ENCODE measurements around the gene ELANE. TPM values are rescaled to one million over a fixed set of nuclear protein-coding genes. Genes with fewer than 3 reads are reported as not detected.
"Not testable (repeated sequence)": the region's sequence is repeated elsewhere in the genome, so short reads cannot be mapped to it uniquely, and the experiment has no call there.

ELANE gene
- total RNA-seq, 1 donor from 2014 or later: not detected

- peak overlapping the region; percentile 94 for H3K27ac Mint-ChIP-seq (ENCODE audit: unreplicated experiment)
Measured at GRCh38 chr19:814152-815078, 37.7 kb upstream of the ELANE start.

GRCh38 chr19:815079-815774, 36.9 kb upstream of the ELANE start:
- peaks cover 8% of the 10 kb centered on the region for H3K4me1 Mint-ChIP-seq (ENCODE audit: unreplicated experiment)
- H3K27me3 Mint-ChIP-seq (ENCODE audit: unreplicated experiment): peaks cover 32% of the 10 kb centered on the region
- no peaks in the 10 kb centered on the region for H3K9me3 Mint-ChIP-seq (ENCODE audit: unreplicated experiment)
- DNase-seq (ENCODE audit: low spot score): no peak
- peak overlapping the region; percentile 94 for H3K27ac Mint-ChIP-seq (ENCODE audit: unreplicated experiment)
- peaks cover 30% of the 10 kb centered on the region for H3K36me3 Mint-ChIP-seq (ENCODE audit: low read depth, unreplicated experiment)
- H3K4me3 Mint-ChIP-seq (ENCODE audit: unreplicated experiment): peak overlapping the region; percentile 81
- TF ChIP-seq, protein P1, sequence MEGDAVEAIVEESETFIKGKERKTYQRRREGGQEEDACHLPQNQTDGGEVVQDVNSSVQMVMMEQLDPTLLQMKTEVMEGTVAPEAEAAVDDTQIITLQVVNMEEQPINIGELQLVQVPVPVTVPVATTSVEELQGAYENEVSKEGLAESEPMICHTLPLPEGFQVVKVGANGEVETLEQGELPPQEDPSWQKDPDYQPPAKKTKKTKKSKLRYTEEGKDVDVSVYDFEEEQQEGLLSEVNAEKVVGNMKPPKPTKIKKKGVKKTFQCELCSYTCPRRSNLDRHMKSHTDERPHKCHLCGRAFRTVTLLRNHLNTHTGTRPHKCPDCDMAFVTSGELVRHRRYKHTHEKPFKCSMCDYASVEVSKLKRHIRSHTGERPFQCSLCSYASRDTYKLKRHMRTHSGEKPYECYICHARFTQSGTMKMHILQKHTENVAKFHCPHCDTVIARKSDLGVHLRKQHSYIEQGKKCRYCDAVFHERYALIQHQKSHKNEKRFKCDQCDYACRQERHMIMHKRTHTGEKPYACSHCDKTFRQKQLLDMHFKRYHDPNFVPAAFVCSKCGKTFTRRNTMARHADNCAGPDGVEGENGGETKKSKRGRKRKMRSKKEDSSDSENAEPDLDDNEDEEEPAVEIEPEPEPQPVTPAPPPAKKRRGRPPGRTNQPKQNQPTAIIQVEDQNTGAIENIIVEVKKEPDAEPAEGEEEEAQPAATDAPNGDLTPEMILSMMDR (IDR thresholded peaks at IDR 0.05; ENCODE audit: unreplicated experiment): no peak

More at GRCh38 chr19:814152-815078, 37.7 kb upstream of the ELANE start:
- Mint-ChIP-seq H3K27me3 (ENCODE audit: unreplicated experiment) (peaks cover 33% of the 10 kb centered on the region), H3K4me3 (ENCODE audit: unreplicated experiment) (peak overlapping the region; percentile 81), H3K4me1 (ENCODE audit: unreplicated experiment) (peaks cover 8% of the 10 kb centered on the region), H3K36me3 (ENCODE audit: low read depth, unreplicated experiment) (peaks cover 36% of the 10 kb centered on the region), H3K9me3 (ENCODE audit: unreplicated experiment) (no peaks in the 10 kb centered on the region)
- no peak for DNase-seq (ENCODE audit: low spot score)
- TF ChIP-seq, protein P1 (IDR thresholded peaks at IDR 0.05; ENCODE audit: unreplicated experiment): no peak

DNA sequence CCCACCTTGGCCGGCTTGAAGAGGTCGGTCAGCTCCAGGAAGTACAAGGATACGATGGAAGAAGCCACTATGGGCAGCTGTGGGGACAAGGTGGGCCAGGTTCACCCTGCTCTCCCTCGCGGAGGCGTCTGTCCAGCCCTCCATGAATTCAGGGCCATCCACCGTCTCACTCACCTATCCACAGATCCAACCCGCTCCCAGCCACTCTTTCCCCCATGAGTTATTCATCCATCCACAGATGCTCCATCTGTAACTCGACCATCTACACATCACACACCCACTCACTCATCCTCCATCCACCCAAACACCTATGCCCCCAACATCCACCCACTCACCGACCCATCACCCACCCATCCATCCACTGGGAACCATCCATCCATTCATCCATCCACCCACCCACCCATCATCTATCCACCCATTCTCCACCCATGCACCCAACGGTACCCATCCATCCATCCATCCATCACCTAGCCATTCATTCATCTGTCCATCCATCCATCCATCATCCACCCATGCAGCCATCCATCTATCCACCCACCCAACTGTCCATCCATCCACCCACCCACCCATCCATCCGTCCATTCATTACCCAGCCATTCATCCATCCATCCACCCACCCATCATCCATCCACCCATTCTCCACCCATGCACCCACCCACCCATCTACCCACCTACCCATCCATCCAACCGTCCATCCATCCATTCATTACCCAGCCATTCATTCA, 36.2 kb upstream of the ELANE start:
- no peak for DNase-seq (ENCODE audit: low spot score)
- H3K4me1 Mint-ChIP-seq (ENCODE audit: unreplicated experiment): peaks cover 8% of the 10 kb centered on the region
- peaks cover 27% of the 10 kb centered on the region for H3K36me3 Mint-ChIP-seq (ENCODE audit: low read depth, unreplicated experiment)
- peak overlapping the region; percentile 93 for H3K27ac Mint-ChIP-seq (ENCODE audit: unreplicated experiment)
- H3K27me3 Mint-ChIP-seq (ENCODE audit: unreplicated experiment): peaks cover 29% of the 10 kb centered on the region
- H3K4me3 Mint-ChIP-seq (ENCODE audit: unreplicated experiment): peak overlapping the region; percentile 89
- TF ChIP-seq, protein P1 (IDR thresholded peaks at IDR 0.05; ENCODE audit: unreplicated experiment): no peak
- no peaks in the 10 kb centered on the region for H3K9me3 Mint-ChIP-seq (ENCODE audit: unreplicated experiment)

- no peak for DNase-seq (ENCODE audit: low spot score)
- peaks cover 8% of the 10 kb centered on the region for H3K4me1 Mint-ChIP-seq (ENCODE audit: unreplicated experiment)
- H3K27ac Mint-ChIP-seq (ENCODE audit: unreplicated experiment): peak overlapping the region; percentile 84
- H3K4me3 Mint-ChIP-seq (ENCODE audit: unreplicated experiment): peak overlapping the region; percentile 81
- H3K36me3 Mint-ChIP-seq (ENCODE audit: low read depth, unreplicated experiment): peaks cover 27% of the 10 kb centered on the region
- TF ChIP-seq, protein P1 (IDR thresholded peaks at IDR 0.05; ENCODE audit: unreplicated experiment): no peak
- no peaks in the 10 kb centered on the region for H3K9me3 Mint-ChIP-seq (ENCODE audit: unreplicated experiment)
- peaks cover 29% of the 10 kb centered on the region for H3K27me3 Mint-ChIP-seq (ENCODE audit: unreplicated experiment)
Measured at GRCh38 chr19:816500-816857, 35.6 kb upstream of the ELANE start.

GRCh38 chr19:820212-820611, 31.9 kb upstream of the ELANE start:
- peaks cover 18% of the 10 kb centered on the region for H3K36me3 Mint-ChIP-seq (ENCODE audit: low read depth, unreplicated experiment)
- peaks cover 24% of the 10 kb centered on the region for H3K27me3 Mint-ChIP-seq (ENCODE audit: unreplicated experiment)

More at GRCh38 chr19:820212-820611, 31.9 kb upstream of the ELANE start:
- not testable (repeated sequence) for H3K9me3 Mint-ChIP-seq (ENCODE audit: unreplicated experiment); DNase-seq (ENCODE audit: low spot score); H3K4me1 Mint-ChIP-seq (ENCODE audit: unreplicated experiment); H3K4me3 Mint-ChIP-seq (ENCODE audit: unreplicated experiment); H3K27ac Mint-ChIP-seq (ENCODE audit: unreplicated experiment)
